Activated T-cell treated with anti-CD3 and anti-CD28 coated beads, Interleukin-2, amount 50 U/mL, for 24 hours (primary cell): ENCODE results near the gene CIITA.
A peak's percentile ranks its signal among the peaks of the same experiment; 100 is the strongest.

Experiments used
- DNase-seq: peaks from one replicate; pipeline ENCODE4 v3.0.0-alpha.2; 2020
- H3K27ac Mint-ChIP-seq: 2 replicates; pipeline ENCODE4 v1.8.0; 2020; ENCODE audit warnings: mild to moderate bottlenecking, mixed read lengths
- H3K27me3 Mint-ChIP-seq: 2 replicates; pipeline ENCODE4 v1.8.0; 2020; ENCODE audit warnings: mixed read lengths
- H3K36me3 Mint-ChIP-seq: 2 replicates; pipeline ENCODE4 v1.8.0; 2020; ENCODE audit warnings: low read depth, mixed read lengths
- H3K4me1 Mint-ChIP-seq: 2 replicates; pipeline ENCODE4 v1.8.0; 2020; ENCODE audit warnings: low read depth, mixed read lengths
- H3K4me3 Mint-ChIP-seq: 2 replicates; pipeline ENCODE4 v1.8.0; 2020; ENCODE audit warnings: mild to moderate bottlenecking, moderate library complexity, mixed read lengths
- H3K9me3 Mint-ChIP-seq: 2 replicates; pipeline ENCODE4 v1.8.0; 2020; ENCODE audit warnings: mixed read lengths

CIITA gene

GRCh38 chr16:10984509-10984908 lies 107.5 kb downstream of the CIITA start:
- Mint-ChIP-seq H3K9me3 (no peaks in the 10 kb centered on the region), H3K27ac (peak overlapping the region; percentile 69), H3K4me3 (no peak overlapping the region), H3K27me3 (no peaks in the 10 kb centered on the region), H3K36me3 (peaks cover 75% of the 10 kb centered on the region), H3K4me1 (peaks cover 73% of the 10 kb centered on the region)
- DNase-seq, result no peak
